K562 (cell line): ENCODE results near the gene ERF. TPM values are rescaled to one million over a fixed set of nuclear protein-coding genes. Genes with fewer than 3 reads are reported as not detected.
A peak's percentile ranks its signal among the peaks of the same experiment; 100 is the strongest.

ENCODE experiments used
- FUS ChIP-seq: fragments of 200-400 bp; formaldehyde crosslinking; optimal IDR thresholded peaks from 2 replicates; pipeline ENCODE3; 2017; ENCODE audit warnings: low read depth, low read length
- HIVEP1 ChIP-seq: fragments of 250-450 bp; sonication (Bioruptor Pico); IDR thresholded peaks from 2 replicates; pipeline ENCODE4 v1.4.0; 2020; ENCODE audit warnings: mild to moderate bottlenecking
- NFIX ChIP-seq: fragments of 250-450 bp; sonication (Bioruptor Pico); IDR thresholded peaks from 2 replicates; pipeline ENCODE4 v1.4.0; 2020; ENCODE audit warnings: low read depth, mild to moderate bottlenecking, moderate library complexity
- polyA plus RNA-seq, 8 experiments: library from polyadenylated mRNA; depleted of rRNA in 4 of 8; stranded (reverse) in 5 of 8; unstranded in 3 of 8; fragments of >200 nt; fragmentation: Nextera tagmentation in 2 of 8; fragmentation: Illumina TruSeq in 1 of 8; extraction: Ambion mirVana in 2 of 8; extraction: Trizol in 1 of 8; gene quantifications; 2 replicates each; pipeline versions ENCODE4 v1.2.1 to v1.2.3, GENCODE V29; 2011 to 2014; ENCODE audit warnings: inconsistent platforms in 1 of 8, missing spikeins in 1 of 8
- total RNA-seq, 7 experiments: library from RNA; depleted of rRNA in 6 of 7; stranded (reverse); fragments of >200 nt in 6 of 7; fragmentation: Illumina TruSeq in 2 of 7; extraction: Trizol in 2 of 7; gene quantifications; 2 replicates each; pipeline versions ENCODE4 v1.2.1 to v1.2.3, GENCODE V29; 2011 to 2021; ENCODE audit warnings: low replicate concordance in 1 of 7
- TF ChIP-seq, protein P1 (sequence below): fragments of 450-650 bp; IDR thresholded peaks from 2 replicates; pipeline ENCODE4 v1.6.1; 2018; ENCODE audit not compliant: partially characterized antibody
- TF ChIP-seq, protein P2 (sequence below): fragments of 450-650 bp; formaldehyde crosslinking; IDR thresholded peaks from 2 replicates; pipeline ENCODE4 v1.4.0; 2020; ENCODE audit warnings: mild to moderate bottlenecking, mixed read lengths
- TF ChIP-seq, protein P3 (sequence below): sonication (generic); formaldehyde crosslinking; IDR thresholded peaks from 2 replicates; pipeline ENCODE4 v1.8.0; 2022; ENCODE audit warnings: missing genetic modification reagents, mild to moderate bottlenecking, moderate library complexity, borderline replicate concordance
- TF ChIP-seq, protein P4 (sequence below), 3 experiments: IDR thresholded peaks in 2 of 3; conservative IDR thresholded peaks in 1 of 3; 2 replicates each; pipeline ENCODE4 v1.5.1; 2011 to 2012; ENCODE audit warnings: low read length in 3 of 3, mild to moderate bottlenecking in 3 of 3, control low read depth in 2 of 3, improper control_type of control experiment in 1 of 3, inconsistent platforms in 1 of 3, low read depth in 1 of 3, mixed read lengths in 1 of 3, moderate library complexity in 1 of 3; ENCODE audit not compliant: insufficient read depth in 2 of 3
- TF ChIP-seq, protein P5 (sequence below): sonication (generic); formaldehyde crosslinking; IDR thresholded peaks from 2 replicates; pipeline ENCODE4 v1.8.1; 2023; ENCODE audit warnings: mild to moderate bottlenecking, missing genetic modification reagents

Gene ERF
- total and polyA plus RNA-seq, 9 of the 15 experiments (the other 6 are each of a cell fraction or from before 2014, with no cell fraction given), result 0.03 to 75.4 (median 27.0) TPM

DNA sequence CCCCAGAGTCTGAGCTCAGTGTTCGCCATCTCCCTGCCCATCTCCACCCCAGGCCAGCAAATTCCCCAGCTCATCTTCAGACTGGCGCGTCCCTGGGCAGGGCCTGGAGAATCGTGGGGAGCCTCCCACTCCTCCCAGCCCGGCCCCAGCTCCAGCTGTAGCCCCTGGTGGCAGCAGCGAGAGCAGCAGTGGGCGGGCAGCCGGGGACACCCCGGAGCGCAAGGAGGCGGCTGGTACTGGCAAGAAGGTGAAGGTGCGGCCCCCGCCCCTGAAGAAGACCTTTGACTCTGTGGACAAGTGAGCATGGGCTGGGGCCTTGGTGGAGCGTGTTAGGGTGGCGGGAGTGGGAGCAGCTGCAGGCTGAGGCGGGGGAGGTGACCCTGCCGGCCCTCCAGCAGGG lies 38.6 kb upstream of the ERF start (continued):
- TF ChIP-seq, protein P1, sequence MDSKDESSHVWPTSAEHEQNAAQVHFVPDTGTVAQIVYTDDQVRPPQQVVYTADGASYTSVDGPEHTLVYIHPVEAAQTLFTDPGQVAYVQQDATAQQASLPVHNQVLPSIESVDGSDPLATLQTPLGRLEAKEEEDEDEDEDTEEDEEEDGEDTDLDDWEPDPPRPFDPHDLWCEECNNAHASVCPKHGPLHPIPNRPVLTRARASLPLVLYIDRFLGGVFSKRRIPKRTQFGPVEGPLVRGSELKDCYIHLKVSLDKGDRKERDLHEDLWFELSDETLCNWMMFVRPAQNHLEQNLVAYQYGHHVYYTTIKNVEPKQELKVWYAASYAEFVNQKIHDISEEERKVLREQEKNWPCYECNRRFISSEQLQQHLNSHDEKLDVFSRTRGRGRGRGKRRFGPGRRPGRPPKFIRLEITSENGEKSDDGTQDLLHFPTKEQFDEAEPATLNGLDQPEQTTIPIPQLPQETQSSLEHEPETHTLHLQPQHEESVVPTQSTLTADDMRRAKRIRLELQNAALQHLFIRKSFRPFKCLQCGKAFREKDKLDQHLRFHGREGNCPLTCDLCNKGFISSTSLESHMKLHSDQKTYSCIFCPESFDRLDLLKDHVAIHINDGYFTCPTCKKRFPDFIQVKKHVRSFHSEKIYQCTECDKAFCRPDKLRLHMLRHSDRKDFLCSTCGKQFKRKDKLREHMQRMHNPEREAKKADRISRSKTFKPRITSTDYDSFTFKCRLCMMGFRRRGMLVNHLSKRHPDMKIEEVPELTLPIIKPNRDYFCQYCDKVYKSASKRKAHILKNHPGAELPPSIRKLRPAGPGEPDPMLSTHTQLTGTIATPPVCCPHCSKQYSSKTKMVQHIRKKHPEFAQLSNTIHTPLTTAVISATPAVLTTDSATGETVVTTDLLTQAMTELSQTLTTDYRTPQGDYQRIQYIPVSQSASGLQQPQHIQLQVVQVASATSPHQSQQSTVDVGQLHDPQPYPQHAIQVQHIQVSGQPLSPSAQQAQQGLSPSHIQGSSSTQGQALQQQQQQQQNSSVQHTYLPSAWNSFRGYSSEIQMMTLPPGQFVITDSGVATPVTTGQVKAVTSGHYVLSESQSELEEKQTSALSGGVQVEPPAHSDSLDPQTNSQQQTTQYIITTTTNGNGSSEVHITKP, result no peak
- TF ChIP-seq FUS, result no peak
- no peak for TF ChIP-seq NFIX (CRISPR knock-in tag)
- TF ChIP-seq, protein P2, sequence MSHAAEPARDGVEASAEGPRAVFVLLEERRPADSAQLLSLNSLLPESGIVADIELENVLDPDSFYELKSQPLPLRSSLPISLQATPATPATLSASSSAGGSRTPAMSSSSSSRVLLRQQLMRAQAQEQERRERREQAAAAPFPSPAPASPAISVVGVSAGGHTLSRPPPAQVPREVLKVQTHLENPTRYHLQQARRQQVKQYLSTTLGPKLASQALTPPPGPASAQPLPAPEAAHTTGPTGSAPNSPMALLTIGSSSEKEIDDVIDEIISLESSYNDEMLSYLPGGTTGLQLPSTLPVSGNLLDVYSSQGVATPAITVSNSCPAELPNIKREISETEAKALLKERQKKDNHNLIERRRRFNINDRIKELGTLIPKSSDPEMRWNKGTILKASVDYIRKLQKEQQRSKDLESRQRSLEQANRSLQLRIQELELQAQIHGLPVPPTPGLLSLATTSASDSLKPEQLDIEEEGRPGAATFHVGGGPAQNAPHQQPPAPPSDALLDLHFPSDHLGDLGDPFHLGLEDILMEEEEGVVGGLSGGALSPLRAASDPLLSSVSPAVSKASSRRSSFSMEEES (CRISPR knock-in tag), result no peak
- TF ChIP-seq, protein P3, sequence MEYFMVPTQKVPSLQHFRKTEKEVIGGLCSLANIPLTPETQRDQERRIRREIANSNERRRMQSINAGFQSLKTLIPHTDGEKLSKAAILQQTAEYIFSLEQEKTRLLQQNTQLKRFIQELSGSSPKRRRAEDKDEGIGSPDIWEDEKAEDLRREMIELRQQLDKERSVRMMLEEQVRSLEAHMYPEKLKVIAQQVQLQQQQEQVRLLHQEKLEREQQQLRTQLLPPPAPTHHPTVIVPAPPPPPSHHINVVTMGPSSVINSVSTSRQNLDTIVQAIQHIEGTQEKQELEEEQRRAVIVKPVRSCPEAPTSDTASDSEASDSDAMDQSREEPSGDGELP, result peak; percentile 46; the same call in 1 of the 2 replicates
- TF ChIP-seq, protein P4, sequence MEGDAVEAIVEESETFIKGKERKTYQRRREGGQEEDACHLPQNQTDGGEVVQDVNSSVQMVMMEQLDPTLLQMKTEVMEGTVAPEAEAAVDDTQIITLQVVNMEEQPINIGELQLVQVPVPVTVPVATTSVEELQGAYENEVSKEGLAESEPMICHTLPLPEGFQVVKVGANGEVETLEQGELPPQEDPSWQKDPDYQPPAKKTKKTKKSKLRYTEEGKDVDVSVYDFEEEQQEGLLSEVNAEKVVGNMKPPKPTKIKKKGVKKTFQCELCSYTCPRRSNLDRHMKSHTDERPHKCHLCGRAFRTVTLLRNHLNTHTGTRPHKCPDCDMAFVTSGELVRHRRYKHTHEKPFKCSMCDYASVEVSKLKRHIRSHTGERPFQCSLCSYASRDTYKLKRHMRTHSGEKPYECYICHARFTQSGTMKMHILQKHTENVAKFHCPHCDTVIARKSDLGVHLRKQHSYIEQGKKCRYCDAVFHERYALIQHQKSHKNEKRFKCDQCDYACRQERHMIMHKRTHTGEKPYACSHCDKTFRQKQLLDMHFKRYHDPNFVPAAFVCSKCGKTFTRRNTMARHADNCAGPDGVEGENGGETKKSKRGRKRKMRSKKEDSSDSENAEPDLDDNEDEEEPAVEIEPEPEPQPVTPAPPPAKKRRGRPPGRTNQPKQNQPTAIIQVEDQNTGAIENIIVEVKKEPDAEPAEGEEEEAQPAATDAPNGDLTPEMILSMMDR (IDR thresholded peaks at IDR 0.05 in 2 of 3, conservative IDR thresholded peaks at IDR 0.05 in 1 of 3; ENCODE audit: insufficient read depth in 2 of 3, low read depth in 1 of 3, low read length in 3 of 3), result peak in 1 of 3 experiments; percentile 5; a peak in 1 of 6 replicates
- TF ChIP-seq HIVEP1 (CRISPR knock-in tag), result no peak
- TF ChIP-seq, protein P5, sequence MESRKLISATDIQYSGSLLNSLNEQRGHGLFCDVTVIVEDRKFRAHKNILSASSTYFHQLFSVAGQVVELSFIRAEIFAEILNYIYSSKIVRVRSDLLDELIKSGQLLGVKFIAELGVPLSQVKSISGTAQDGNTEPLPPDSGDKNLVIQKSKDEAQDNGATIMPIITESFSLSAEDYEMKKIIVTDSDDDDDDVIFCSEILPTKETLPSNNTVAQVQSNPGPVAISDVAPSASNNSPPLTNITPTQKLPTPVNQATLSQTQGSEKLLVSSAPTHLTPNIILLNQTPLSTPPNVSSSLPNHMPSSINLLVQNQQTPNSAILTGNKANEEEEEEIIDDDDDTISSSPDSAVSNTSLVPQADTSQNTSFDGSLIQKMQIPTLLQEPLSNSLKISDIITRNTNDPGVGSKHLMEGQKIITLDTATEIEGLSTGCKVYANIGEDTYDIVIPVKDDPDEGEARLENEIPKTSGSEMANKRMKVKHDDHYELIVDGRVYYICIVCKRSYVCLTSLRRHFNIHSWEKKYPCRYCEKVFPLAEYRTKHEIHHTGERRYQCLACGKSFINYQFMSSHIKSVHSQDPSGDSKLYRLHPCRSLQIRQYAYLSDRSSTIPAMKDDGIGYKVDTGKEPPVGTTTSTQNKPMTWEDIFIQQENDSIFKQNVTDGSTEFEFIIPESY (CRISPR knock-in tag), result peak; percentile 79
